Vagina (tissue), 2 donors: ENCODE results near the gene SLC12A9. TPM values are rescaled to one million over a fixed set of nuclear protein-coding genes. Genes with fewer than 3 reads are reported as not detected.

Source experiments
- DNase-seq, 2 donors: peaks; one replicate each; pipeline ENCODE4 v3.0.0-alpha.2; 2017; ENCODE audit errors: extremely low spot score in 2 of 2
- H3K27ac ChIP-seq: fragments of 200-600 bp; sonication (generic); one replicate; pipeline ENCODE4 v1.5.1; 2019
- H3K27me3 ChIP-seq: fragments of 200-600 bp; sonication (generic); one replicate; pipeline ENCODE4 v1.5.1; 2019
- H3K36me3 ChIP-seq, 2 donors: fragments of 200-600 bp; sonication (generic); one replicate each; pipeline ENCODE4 v1.5.1; 2017 to 2019
- H3K4me1 ChIP-seq: fragments of 200-600 bp; sonication (generic); one replicate; pipeline ENCODE4 v1.5.1; 2019
- H3K4me3 ChIP-seq, 2 donors: fragments of 200-600 bp; sonication (generic); 1 replicate in 1 of 2; 2 replicates in 1 of 2; pipeline ENCODE4 v1.5.1; 2016 to 2019
- H3K9me3 ChIP-seq: fragments of 200-600 bp; sonication (generic); one replicate; pipeline ENCODE4 v1.5.1; 2019
- POLR2A ChIP-seq, 2 donors: fragments of 450-650 bp; IDR thresholded peaks; one replicate each; pipeline ENCODE4 v1.6.1; 2017; ENCODE audit warnings: antibody characterized with exemption in 2 of 2, mild to moderate bottlenecking in 2 of 2, moderate library complexity in 2 of 2
- POLR2AphosphoS5 ChIP-seq, 2 donors: sonication (generic); formaldehyde crosslinking; IDR thresholded peaks; one replicate each; pipeline ENCODE4 v1.9.0; 2017; ENCODE audit warnings: antibody characterized with exemption in 2 of 2, mild to moderate bottlenecking in 2 of 2, low read depth in 1 of 2; ENCODE audit not compliant: insufficient read depth in 1 of 2
- intact Hi-C: fragments of 100-400 bp; cut with DNase I; formaldehyde crosslinking; loops from one replicate; pipeline ENCODE4 v1.15.1; 2023
- total RNA-seq: library from RNA; depleted of rRNA; stranded (reverse); fragments of >200 nt; gene quantifications from one replicate; pipeline ENCODE4 v1.2.3, GENCODE V29; 2016
- TF ChIP-seq, protein P1 (sequence below), 3 experiments: fragments of 450-650 bp in 2 of 3; fragments of 200-600 bp in 1 of 3; sonication (generic) in 1 of 3; IDR thresholded peaks; one replicate each; pipeline ENCODE4 v1.5.1; 2017 to 2019; ENCODE audit warnings: antibody characterized with exemption in 3 of 3, mild to moderate bottlenecking in 2 of 3, moderate library complexity in 2 of 3

The SLC12A9 gene
- total RNA-seq, 1 donor from 2014 or later = 15.7 TPM

DNA sequence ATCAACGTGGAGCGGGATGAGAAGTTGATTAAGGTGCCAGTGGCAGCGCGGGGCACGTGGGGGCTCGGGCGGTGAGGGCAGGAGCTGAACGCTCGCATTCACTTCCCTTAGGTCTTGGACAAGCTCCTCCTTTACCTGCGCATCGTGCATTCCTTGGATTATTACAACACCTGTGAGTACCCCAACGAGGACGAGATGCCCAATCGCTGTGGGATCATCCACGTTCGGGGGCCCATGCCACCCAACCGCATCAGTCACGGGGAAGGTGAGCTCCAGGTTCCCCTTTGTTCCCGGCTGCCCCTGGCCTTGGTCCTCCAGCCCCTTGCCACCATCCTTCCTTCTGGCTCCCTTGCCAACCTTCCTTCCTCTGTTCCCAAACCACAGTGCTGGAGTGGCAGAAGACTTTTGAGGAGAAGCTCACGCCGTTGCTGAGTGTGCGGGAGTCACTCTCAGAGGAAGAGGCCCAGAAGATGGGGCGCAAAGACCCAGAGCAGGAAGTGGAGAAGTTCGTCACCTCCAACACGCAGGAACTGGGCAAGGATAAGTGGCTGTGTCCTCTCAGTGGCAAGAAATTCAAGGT, 34.5 kb downstream of the SLC12A9 start:
- Histone ChIP-seq H3K9me3 (no peaks in the 10 kb centered on the region), H3K4me3 (no peak overlapping the region), H3K36me3 (peaks cover 9 to 63% of the 10 kb centered on the region in 2 donors), H3K27ac (no peak overlapping the region), H3K4me1 (peaks cover 34% of the 10 kb centered on the region), H3K27me3 (no peaks in the 10 kb centered on the region)
- intact Hi-C loops = no loop called here
- no peak for DNase-seq
- TF ChIP-seq, protein P1, sequence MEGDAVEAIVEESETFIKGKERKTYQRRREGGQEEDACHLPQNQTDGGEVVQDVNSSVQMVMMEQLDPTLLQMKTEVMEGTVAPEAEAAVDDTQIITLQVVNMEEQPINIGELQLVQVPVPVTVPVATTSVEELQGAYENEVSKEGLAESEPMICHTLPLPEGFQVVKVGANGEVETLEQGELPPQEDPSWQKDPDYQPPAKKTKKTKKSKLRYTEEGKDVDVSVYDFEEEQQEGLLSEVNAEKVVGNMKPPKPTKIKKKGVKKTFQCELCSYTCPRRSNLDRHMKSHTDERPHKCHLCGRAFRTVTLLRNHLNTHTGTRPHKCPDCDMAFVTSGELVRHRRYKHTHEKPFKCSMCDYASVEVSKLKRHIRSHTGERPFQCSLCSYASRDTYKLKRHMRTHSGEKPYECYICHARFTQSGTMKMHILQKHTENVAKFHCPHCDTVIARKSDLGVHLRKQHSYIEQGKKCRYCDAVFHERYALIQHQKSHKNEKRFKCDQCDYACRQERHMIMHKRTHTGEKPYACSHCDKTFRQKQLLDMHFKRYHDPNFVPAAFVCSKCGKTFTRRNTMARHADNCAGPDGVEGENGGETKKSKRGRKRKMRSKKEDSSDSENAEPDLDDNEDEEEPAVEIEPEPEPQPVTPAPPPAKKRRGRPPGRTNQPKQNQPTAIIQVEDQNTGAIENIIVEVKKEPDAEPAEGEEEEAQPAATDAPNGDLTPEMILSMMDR (IDR thresholded peaks at IDR 0.05) = no peak
- TF ChIP-seq POLR2AphosphoS5 (IDR thresholded peaks at IDR 0.05; ENCODE audit: insufficient read depth in 1 of 2, low read depth in 1 of 2) (no peak), POLR2A (IDR thresholded peaks at IDR 0.05) (no peak)

DNA sequence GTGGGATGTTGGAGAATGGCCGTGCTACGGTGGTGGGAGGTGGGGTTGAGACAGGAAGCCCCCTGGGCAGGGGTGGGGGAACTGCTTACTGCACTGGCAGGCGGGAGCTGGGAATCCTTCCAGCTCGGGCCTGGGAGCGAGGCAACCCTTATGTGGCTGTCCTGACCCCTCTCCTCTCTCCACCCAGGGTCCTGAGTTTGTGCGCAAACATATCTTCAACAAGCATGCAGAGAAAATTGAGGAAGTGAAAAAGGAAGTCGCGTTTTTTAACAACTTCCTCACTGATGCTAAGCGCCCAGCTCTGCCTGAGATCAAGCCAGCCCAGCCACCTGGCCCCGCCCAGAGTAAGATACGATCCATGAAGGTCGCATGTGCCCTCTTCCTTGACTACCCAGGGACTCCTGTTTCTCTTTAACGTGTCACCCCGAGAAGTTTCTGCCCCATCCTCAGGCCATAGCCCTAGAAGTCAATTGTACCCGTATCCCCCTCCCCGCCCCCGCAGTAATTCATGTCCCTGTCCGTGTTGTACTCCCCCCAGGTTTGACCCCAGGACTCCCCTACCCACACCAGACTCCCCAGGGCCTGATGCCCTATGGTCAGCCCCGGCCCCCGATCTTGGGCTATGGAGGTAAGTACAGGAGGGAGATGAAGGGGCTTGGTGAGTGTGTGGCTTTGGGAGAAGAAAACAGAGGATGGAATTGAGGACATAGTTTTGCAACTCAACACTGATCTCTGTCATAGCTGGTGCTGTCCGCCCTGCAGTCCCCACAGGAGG, 35.2 kb downstream of the SLC12A9 start:
- Histone ChIP-seq H3K4me3 (no peak overlapping the region), H3K27ac (peak overlapping the region; percentile 9), H3K9me3 (no peaks in the 10 kb centered on the region), H3K36me3 (peaks cover 6 to 56% of the 10 kb centered on the region in 2 donors), H3K4me1 (peaks cover 34% of the 10 kb centered on the region), H3K27me3 (no peaks in the 10 kb centered on the region)
- no peak for DNase-seq
- no peak for TF ChIP-seq POLR2AphosphoS5 (IDR thresholded peaks at IDR 0.05; ENCODE audit: insufficient read depth in 1 of 2, low read depth in 1 of 2)
- TF ChIP-seq, protein P1 (IDR thresholded peaks at IDR 0.05) = no peak
- TF ChIP-seq POLR2A (IDR thresholded peaks at IDR 0.05) = no peak
- intact Hi-C loops = no loop called here

DNA sequence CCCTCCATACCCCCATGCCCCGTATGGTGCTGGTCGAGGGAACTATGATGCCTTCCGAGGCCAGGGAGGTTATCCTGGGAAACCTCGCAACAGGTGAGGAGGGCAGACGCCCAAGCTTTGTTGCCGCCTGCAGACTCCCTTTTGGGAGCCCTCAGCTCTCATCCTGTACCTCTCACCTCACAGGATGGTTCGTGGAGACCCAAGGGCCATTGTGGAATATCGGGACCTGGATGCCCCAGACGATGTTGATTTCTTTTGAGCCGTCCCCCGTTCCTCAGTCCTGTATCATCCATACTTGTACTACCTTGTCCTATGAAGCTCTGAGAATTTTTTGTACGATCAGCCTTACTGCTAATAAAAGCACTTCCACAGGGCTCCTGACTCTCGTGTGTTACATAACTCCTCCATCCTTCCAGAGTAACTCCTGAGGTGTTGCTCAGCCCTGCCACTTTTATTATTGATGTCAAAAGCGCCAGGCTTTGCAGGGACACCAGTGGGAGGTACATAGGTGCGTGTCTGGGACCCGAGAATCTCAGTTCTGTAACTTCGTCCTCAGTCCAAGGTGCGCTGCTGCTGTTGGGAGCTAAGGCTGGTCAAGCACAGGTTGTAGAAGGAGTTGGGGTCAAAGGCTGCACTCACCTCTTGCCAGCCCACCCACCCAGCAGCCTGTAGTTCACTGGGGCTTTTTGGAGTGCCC, 35.9 kb downstream of the SLC12A9 start:
- TF ChIP-seq, protein P1 (IDR thresholded peaks at IDR 0.05) = no peak
- no peak for TF ChIP-seq POLR2A (IDR thresholded peaks at IDR 0.05)
- no peak for TF ChIP-seq POLR2AphosphoS5 (IDR thresholded peaks at IDR 0.05; ENCODE audit: insufficient read depth in 1 of 2, low read depth in 1 of 2)
- Histone ChIP-seq H3K4me3 (peak overlapping the region; percentile 63 to 90), H3K4me1 (peaks cover 34% of the 10 kb centered on the region), H3K36me3 (peaks cover 6 to 49% of the 10 kb centered on the region in 2 donors), H3K27me3 (no peaks in the 10 kb centered on the region), H3K9me3 (no peaks in the 10 kb centered on the region), H3K27ac (peak overlapping the region; percentile 62)
- no peak for DNase-seq
- intact Hi-C loops = no loop called here

DNA sequence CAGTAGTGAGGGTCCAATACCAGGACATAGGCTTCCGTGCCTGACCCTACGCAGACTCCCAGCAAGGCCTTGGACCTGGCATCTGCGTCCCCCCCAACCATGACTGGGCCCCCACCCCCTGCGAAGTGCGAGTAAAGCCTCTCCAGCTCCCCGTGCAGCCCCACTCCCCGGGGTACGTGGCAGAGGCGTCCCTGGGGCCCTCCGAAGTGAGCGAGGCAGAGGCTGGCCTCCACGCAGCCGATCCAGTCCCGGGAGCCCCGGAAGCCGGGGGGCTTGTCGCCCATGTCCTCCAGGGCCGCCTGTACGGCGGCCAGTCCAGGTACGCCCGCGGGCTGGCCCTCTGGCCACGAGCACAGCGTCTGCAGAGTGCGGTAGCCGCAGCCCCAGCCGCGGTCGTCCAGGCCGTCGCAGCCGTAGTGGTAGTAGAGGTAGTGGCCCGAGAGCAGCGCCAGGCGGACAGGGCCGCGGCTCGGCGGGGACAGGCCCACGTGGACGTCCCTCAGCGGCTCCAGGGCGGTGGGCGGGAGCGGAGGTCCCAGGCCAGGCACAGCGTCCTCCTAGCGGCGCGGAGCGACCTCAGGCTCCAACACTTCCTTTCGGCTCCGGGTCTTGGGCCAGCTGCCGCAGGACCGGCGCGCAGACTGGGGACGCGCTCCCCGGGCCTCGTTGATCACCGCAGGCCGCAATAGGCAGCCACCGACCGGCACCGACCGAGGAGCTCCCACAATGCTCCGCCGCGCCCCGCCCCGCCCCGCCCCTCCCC, 36.7 kb downstream of the SLC12A9 start, which contains the start of gene UFSP1:
Gene UFSP1, minus strand, starts transcription at position 728 of the 763 bp plus-strand sequence. Its CDS starts 444 bp downstream, at position 284.
- no peak for TF ChIP-seq POLR2AphosphoS5 (IDR thresholded peaks at IDR 0.05; ENCODE audit: insufficient read depth in 1 of 2, low read depth in 1 of 2)
- TF ChIP-seq, protein P1 (IDR thresholded peaks at IDR 0.05) = no peak
- TF ChIP-seq POLR2A (IDR thresholded peaks at IDR 0.05) = no peak
- peak within 1 kb of the TSS; percentile 93 for H3K27ac ChIP-seq
- H3K36me3 ChIP-seq = peaks cover 6 to 41% of the 10 kb centered on the region in 2 donors
- no peaks in the 10 kb centered on the region for H3K9me3 ChIP-seq
- no peaks in the 10 kb centered on the region for H3K27me3 ChIP-seq
- peak within 1 kb of the TSS; percentile 63 to 90 for H3K4me3 ChIP-seq
- no peak for DNase-seq
- intact Hi-C loops = no loop called here
- peaks cover 34% of the 10 kb centered on the region for H3K4me1 ChIP-seq
